Activated T-helper 1 cell treated with Interleukin-2 at 50 U/mL for 16 hours (primary cell): ENCODE results near the gene RFC4.

Experiments
- DNase-seq: peaks from one replicate; pipeline ENCODE4 v3.0.0-alpha.2; 2020; ENCODE audit warnings: low read depth

The RFC4 gene

GRCh38 chr3:186786922-186787321, 19.4 kb downstream of the RFC4 start:
- no peak for DNase-seq

DNA sequence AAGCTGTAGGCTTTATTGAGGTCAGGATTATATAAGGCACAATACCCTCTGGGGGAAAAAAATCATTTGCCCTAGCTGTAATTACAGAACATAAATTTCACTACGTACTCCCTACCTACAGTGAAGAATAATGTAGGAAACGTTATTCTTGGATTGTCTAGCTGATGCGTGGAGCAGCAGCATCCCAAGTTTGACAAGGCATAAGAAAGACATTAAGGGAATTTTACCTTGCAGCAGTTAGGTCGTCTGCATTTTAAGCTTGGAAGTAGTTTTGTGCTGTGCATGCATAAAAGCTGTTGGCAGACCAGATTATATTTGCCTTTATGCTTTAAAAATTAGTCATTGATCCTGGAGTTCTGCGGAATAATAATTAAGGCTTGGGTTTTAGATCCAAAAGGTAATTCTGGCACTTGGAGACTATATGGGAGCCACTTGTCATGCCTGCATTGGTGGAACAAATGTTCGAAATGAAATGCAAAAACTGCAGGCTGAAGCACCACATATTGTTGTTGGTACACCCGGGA, 20.7 kb downstream of the RFC4 start:
- no peak for DNase-seq

GRCh38 chr3:186784820-186785494, 21.3 kb downstream of the RFC4 start:
- DNase-seq: no peak

DNA sequence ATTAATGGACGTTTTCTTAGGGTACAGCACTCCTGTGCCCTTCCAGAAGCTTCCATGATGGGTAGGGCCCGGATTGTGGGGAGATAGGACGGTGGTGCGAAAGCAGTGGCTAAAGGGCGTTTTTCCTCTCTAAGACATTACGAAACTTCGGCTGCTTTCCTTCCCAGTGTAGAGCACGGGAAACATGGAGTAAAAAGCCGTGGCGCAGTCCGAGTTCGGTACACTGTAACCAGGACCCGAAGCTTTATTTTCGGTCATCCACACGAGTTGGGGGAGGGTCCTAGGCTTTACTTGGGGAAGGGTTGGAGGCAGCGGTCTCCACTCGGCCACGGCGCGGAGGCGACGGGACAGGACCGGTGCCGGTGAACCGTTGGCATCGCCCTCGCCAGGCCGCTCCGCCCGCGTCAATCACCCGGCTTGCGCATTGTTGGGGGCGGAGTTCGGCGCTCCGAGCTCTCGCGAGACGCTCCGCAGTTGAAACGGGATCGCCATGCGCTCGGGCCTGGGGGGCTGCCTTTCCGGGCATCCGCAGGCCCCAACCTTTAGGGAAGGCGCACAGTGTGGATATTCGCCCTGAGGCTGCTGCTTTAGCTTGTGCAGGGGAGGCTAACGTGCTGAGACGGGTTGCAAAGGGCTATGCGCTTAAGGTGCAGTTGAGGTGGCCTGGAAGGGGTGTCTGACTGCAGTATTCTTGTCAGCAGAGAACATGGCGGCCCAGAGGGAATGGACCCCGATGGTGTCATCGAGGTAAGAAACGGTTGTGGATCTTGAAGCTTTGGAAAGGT, 22.4 kb downstream of the RFC4 start:
- DNase-seq: peak; percentile 72

DNA sequence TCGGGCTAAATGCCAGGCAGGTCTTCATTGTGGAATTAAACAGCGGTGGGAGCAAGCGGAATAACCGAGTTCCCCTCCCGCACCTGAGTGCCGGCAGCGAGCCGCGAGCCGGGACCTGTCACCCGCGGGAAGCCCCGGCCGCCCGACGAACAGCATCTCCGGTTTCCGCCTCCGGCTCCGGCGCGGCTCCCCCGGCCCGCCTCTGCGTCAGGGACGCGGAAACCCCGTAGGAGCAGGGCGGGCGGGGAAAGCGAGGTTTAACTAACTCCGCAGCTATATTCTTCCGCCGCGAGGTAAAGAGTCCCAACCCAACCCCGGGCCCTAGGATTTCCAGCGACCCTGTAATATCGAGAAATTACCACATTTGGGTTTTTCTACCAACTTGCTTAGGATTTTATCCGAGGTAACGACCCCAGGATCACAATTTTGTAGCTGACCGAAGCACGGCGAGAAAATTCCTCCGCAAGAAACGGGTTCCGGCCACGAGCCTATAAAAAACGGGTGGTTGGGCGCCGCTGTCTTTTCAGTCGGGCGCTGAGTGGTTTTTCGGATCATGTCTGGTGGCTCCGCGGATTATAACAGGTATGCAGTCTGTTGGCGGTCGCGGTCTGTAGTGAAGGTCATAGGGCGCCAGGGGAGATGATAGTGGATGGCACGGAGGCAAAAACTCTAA, 23.1 kb downstream of the RFC4 start, which contains the start of gene EIF4A2:
Gene EIF4A2, plus strand, starts transcription at position 520 of the 673 bp plus-strand sequence. Its CDS starts 34 bp downstream, at position 554.
- DNase-seq: peak; percentile 84

DNA sequence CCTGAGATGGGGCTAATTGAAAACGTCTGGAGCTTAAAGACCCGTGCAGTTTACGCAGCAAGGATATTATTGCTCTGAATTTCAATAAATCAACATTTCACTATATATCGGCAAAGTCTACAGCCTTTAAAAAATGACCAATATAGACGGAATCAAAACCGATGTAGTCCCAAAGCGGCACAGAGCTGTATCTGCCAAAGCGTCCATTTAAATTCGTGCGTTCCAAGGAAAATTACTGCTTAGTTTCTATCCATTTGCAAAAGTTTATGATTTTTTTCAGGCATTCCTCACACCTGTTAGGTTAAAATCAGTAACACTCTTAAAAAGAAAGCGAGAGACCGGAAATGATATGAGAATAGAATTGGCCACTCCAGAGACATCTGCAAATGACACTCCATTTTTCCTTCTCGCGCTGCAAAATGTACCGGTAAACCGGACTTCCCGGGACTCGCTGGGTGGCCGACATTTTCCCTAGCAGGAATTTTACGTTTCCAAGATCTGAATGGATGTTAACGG, 23.7 kb downstream of the RFC4 start:
- DNase-seq: no peak

DNA sequence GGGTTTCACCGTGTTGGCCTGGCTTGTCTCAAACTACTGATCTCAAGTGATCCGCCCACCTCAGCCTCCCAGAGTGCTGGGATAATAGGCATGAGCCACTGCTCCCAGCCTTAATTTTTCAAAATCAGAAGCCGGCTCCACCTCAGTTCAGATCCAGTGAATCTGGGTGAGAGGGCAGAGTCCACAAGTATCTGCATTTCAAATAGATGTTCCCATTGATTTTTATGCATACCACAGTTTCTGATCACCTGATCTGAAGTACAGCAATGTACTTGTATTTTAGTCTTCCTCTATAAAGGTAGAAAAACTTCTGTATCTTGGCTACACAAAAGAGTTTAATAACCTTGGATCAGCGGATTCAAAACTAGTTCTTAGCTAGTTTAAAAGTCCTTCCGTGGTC, 27.1 kb downstream of the RFC4 start:
- DNase-seq: no peak

- DNase-seq: no peak
These were observed 30.3 kb downstream of the RFC4 start for GRCh38 chr3:186775999-186776398.

- DNase-seq: peak; percentile 36
These were observed 33.4 kb downstream of the RFC4 start for GRCh38 chr3:186772701-186773417.

- no peak for DNase-seq
These were observed 34.0 kb downstream of the RFC4 start for GRCh38 chr3:186772281-186772694.

DNA sequence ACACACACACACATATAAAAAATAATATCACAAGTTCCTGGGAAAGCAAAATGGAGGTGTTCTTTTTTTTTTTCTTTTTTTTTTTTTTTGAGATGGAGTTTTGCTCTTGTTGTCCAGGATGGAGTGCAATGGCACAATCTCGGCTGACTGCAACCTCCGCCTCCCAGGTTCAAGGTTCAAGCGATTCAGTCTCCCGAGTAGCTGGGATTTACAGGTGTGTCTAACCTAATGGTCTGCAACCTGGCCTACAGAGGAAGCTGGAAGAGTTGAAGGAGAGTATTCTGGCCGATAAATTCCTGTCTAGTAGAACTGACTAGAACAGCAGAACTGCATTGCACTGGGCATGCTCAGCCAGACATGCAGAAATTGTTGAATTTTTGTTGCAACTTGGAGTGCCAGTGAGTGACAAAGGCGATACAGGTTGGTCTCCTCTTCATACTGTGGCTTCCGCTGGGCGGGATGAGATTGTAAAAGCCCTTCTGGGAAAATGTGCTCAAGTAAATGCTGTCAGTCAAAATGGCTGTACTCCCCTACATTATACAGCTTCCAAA, 45.3 kb downstream of the RFC4 start:
- DNase-seq: no peak

DNA sequence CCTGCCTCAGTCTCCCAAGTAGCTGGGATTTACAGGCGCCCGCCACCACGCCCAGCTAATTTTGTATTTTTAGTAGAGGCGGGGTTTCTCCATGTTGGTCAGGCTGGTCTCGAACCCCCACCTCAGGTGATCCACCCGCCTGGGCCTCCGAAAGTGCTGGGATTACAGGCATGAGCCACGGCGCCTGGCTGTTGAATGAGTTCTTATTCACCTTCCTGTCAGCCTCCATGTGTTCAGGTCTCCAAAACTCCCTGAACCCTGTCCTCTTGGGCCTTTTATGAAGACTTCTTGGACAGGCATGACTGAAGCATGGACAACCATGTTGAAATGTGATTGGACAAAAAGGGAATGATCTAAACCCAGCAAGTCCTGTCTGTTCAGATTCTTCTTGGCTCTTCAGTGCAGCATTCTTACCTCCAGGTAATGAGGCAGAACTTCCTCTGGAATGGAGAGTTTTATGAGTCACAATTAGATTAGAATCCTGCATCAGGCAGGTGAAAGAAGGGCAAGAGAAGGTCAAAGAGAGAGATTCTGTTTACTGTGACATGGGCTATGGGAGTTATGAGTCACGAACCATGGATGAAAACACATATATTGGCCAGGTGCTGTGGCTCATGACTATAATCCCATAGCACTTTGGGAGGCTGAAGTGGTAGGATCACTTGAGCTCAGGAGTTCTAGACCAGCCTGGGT, 46.0 kb downstream of the RFC4 start:
- DNase-seq: no peak

DNA sequence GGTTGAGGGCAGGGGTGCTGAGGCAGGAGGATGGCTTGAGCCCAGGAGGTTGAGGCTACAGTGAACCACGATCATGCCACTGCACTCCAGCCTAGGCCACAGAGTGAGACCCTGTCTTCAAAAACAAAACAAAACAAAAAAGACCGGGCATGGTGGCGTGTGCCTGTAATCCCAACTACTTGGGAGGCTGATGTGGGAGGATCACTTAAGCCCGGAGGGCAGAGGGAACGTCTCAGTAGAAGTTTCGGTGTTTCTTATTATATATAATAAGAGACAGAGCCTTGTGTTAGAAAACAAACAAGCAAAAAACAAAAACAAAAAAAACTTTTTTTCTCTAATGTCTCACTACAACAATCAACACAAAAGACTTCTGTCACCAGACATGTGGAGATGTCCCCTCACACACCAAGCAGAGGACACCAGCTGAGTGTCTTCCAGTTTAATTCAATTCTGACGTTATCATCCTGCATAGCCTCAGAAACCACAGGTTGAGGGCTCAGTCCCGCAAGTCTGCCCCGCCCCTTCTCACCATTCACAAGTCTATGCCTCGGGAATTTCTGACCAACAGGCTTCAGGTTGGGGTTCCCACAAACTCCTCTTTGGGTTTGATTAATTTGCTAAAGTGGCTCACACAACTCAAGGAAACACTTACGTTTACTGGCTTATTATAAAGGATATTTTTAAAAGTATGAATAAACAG, 46.9 kb downstream of the RFC4 start:
- DNase-seq: no peak

DNA sequence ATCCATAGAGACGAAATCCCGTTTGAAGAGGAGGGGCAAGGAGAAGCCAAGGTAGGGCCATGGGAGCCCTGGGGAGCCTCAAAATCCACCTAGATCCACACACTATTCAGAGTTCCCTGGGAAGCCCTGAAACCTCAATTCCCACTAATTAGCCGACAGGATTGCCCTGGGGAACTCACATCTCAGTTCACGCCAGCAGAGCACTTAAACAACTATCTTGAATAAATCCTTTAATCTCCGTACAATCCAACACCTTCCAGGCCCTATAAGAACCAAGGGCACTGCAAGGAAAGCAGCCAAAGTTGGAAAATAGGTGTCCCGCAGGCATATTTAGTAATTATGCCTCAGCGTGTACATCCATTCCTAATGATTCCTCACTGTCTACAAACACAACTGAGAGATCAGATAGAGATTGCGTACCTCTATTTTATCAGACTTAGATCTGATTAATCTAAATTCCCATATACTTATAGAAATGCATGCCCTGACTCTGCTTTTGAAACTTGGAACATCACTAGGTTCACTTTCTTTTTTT, 48.5 kb downstream of the RFC4 start:
- DNase-seq: no peak

GRCh38 chr3:186757214-186757613, 49.1 kb downstream of the RFC4 start:
- DNase-seq: no peak

DNA sequence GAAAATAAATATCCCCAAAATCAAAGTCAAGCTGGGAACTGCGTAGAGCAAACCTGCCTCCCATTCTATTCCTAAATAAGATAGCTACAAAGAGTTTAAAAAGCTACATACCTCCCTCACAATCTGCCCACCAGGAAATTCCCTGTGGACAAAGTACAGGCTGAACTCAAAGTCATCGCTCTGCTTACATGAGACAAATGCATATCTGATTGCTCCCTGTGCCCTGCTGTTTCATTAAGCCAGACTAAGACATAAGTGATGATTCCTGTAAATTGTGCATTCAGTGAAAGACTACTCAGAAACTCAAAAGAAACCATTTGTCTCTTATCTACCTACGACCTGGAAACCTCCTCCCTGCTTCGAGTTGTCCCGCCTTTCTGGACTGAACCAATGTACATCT, 51.4 kb downstream of the RFC4 start:
- no peak for DNase-seq

- no peak for DNase-seq
These were observed 52.3 kb downstream of the RFC4 start for GRCh38 chr3:186754006-186754405.

- no peak for DNase-seq
These were observed 54.8 kb downstream of the RFC4 start for GRCh38 chr3:186751480-186751879.

DNA sequence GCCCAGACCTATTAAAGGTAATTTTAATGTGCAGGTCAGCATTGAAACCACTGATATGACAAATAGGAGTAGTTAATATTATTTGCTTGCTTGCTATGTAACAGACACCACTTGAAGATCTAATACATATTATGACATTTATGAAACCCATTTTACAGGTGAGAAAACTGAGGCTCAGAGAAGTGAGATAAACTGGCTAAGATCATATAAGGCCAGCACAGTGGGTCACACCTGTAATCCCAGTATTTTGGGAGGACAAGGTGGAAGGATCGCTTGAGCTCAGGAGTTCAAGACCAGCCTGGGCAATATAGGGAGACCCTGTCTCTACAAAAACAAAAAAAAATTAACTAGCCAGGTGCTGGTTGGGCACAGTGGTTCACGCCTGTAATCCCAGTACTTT, 56.0 kb downstream of the RFC4 start:
- no peak for DNase-seq

GRCh38 chr3:186746008-186746407, 60.3 kb downstream of the RFC4 start:
- DNase-seq: no peak
